ENCODE data around the gene SAMD8.

DNA sequence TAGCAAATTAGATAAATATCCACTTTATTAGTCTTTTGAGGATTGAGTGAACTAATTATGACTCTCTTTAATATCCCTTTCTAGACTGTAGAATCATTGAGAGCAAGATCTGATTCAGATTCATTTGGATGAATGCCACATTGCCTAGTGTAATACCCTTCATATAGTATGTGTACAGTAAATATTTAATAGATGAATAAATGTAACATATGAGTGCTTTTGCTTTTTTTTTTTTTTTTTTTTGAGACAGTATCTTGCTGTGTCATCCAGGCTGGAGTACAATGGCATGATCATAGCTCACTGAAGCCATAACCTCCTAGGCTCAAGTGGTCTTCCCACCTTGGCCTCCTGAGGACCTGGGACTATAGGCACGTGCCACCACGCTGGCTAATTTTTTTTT is 14.8 kb downstream of the SAMD8 start:
- TF ChIP-seq POLR2A (IDR thresholded peaks at IDR 0.05) (no peak), POLR2AphosphoS5 (IDR thresholded peaks at IDR 0.05) (no peak)
- TF ChIP-seq, protein P1, sequence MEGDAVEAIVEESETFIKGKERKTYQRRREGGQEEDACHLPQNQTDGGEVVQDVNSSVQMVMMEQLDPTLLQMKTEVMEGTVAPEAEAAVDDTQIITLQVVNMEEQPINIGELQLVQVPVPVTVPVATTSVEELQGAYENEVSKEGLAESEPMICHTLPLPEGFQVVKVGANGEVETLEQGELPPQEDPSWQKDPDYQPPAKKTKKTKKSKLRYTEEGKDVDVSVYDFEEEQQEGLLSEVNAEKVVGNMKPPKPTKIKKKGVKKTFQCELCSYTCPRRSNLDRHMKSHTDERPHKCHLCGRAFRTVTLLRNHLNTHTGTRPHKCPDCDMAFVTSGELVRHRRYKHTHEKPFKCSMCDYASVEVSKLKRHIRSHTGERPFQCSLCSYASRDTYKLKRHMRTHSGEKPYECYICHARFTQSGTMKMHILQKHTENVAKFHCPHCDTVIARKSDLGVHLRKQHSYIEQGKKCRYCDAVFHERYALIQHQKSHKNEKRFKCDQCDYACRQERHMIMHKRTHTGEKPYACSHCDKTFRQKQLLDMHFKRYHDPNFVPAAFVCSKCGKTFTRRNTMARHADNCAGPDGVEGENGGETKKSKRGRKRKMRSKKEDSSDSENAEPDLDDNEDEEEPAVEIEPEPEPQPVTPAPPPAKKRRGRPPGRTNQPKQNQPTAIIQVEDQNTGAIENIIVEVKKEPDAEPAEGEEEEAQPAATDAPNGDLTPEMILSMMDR (IDR thresholded peaks at IDR 0.05), result no peak

All from sigmoid colon (tissue), 4 donors.